H9 (cell line): ENCODE data around the gene IQCE. TPM values are rescaled to one million over a fixed set of nuclear protein-coding genes. Genes with fewer than 3 reads are reported as not detected.

Experiments used
- DNase-seq: peaks from one replicate; pipeline ENCODE4 v3.0.0-alpha.2; 2017
- H2AFZ ChIP-seq: one replicate; pipeline ENCODE4 v1.6.1; 2013; ENCODE audit warnings: mild to moderate bottlenecking, low read length, control low read depth, moderate library complexity
- H2AK5ac ChIP-seq: 2 replicates; pipeline ENCODE4 v1.6.1; 2013; ENCODE audit warnings: low read length, control low read depth, mixed read lengths; ENCODE audit not compliant: insufficient read length
- H2BK120ac ChIP-seq: one replicate; pipeline ENCODE4 v1.6.1; 2013; ENCODE audit warnings: low read depth, mild to moderate bottlenecking, low read length, control low read depth, inconsistent platforms; ENCODE audit not compliant: poor library complexity, severe bottlenecking
- H2BK12ac ChIP-seq: 2 replicates; pipeline ENCODE4 v1.6.1; 2013; ENCODE audit warnings: low read length, control low read depth, mixed read lengths, low read depth; ENCODE audit not compliant: insufficient read length
- H2BK15ac ChIP-seq: 2 replicates; pipeline ENCODE4 v1.6.1; 2013; ENCODE audit warnings: low read depth, low read length, control low read depth
- H2BK20ac ChIP-seq: one replicate; pipeline ENCODE4 v1.6.1; 2013; ENCODE audit warnings: low read depth, mild to moderate bottlenecking, low read length, control low read depth, inconsistent platforms; ENCODE audit not compliant: poor library complexity, severe bottlenecking
- H2BK5ac ChIP-seq: 2 replicates; pipeline ENCODE4 v1.6.1; 2013; ENCODE audit warnings: low read length, control low read depth, mixed read lengths; ENCODE audit not compliant: insufficient read length
- H3K14ac ChIP-seq: 2 replicates; pipeline ENCODE4 v1.6.1; 2013; ENCODE audit warnings: low read length, control low read depth; ENCODE audit not compliant: insufficient read depth
- H3K18ac ChIP-seq: 2 replicates; pipeline ENCODE4 v1.6.1; 2013; ENCODE audit warnings: low read depth, mild to moderate bottlenecking, mixed read lengths, low read length, control low read depth; ENCODE audit not compliant: insufficient read length
- H3K23ac ChIP-seq: 2 replicates; pipeline ENCODE4 v1.6.1; 2013; ENCODE audit warnings: low read length, control low read depth, mixed read lengths, low read depth; ENCODE audit not compliant: insufficient read length
- H3K23me2 ChIP-seq: 2 replicates; pipeline ENCODE4 v1.6.1; 2013; ENCODE audit warnings: low read depth, mild to moderate bottlenecking, mixed read lengths, low read length, control low read depth; ENCODE audit not compliant: insufficient read length, poor library complexity, severe bottlenecking
- H3K27ac ChIP-seq: 2 replicates; pipeline ENCODE4 v1.5.1; 2013; ENCODE audit warnings: low read length, control low read depth, mixed read lengths, low read depth; ENCODE audit not compliant: insufficient read length
- H3K27me3 ChIP-seq: 2 replicates; pipeline ENCODE4 v1.6.1; 2013; ENCODE audit warnings: low read length, control low read depth, inconsistent platforms; ENCODE audit not compliant: insufficient read depth
- H3K4ac ChIP-seq: 2 replicates; pipeline ENCODE4 v1.6.1; 2013; ENCODE audit warnings: low read depth, mild to moderate bottlenecking, control low read depth, inconsistent platforms, low read length, moderate library complexity
- H3K4me1 ChIP-seq: 2 replicates; pipeline ENCODE4 v1.6.1; 2013; ENCODE audit warnings: low read length, control low read depth, inconsistent platforms; ENCODE audit not compliant: insufficient read depth
- H3K4me2 ChIP-seq: 2 replicates; pipeline ENCODE4 v1.6.1; 2013; ENCODE audit warnings: low read length, control low read depth, mixed read lengths; ENCODE audit not compliant: insufficient read length, insufficient read depth
- H3K56ac ChIP-seq: 2 replicates; pipeline ENCODE4 v1.6.1; 2013; ENCODE audit warnings: low read depth, mild to moderate bottlenecking, mixed read lengths, low read length, control low read depth; ENCODE audit not compliant: insufficient read length
- H3K79me1 ChIP-seq: 2 replicates; pipeline ENCODE4 v1.6.1; 2013; ENCODE audit warnings: low read depth, mild to moderate bottlenecking, moderate library complexity, low read length, control low read depth, inconsistent platforms; ENCODE audit not compliant: insufficient read depth, poor library complexity, severe bottlenecking
- H3K79me2 ChIP-seq: 2 replicates; pipeline ENCODE4 v1.6.1; 2013; ENCODE audit warnings: low read length, control low read depth, inconsistent platforms; ENCODE audit not compliant: insufficient read depth
- H3K9ac ChIP-seq: 2 replicates; pipeline ENCODE4 v1.6.1; 2013; ENCODE audit warnings: low read length, control low read depth, mixed read lengths; ENCODE audit not compliant: insufficient read length; ENCODE audit errors: extremely low read depth
- H3K9me3 ChIP-seq: one replicate; pipeline ENCODE4 v1.6.1; 2013; ENCODE audit warnings: low read depth, low read length, inconsistent platforms; ENCODE audit not compliant: control insufficient read depth
- H3T11ph ChIP-seq: one replicate; pipeline ENCODE4 v1.6.1; 2013; ENCODE audit warnings: mild to moderate bottlenecking, low read length, control low read depth, inconsistent platforms
- H4K20me1 ChIP-seq: one replicate; pipeline ENCODE4 v1.6.1; 2013; ENCODE audit not compliant: control insufficient read depth, insufficient read length, insufficient read depth
- H4K5ac ChIP-seq: 2 replicates; pipeline ENCODE4 v1.6.1; 2013; ENCODE audit warnings: low read depth, mild to moderate bottlenecking, mixed read lengths, low read length, control low read depth; ENCODE audit not compliant: insufficient read length
- H4K8ac ChIP-seq: replicated peaks from 2 replicates; pipeline ENCODE4 v1.6.1; 2013; ENCODE audit warnings: low read length, control low read depth, mixed read lengths, low read depth; ENCODE audit not compliant: insufficient read length
- H4K91ac ChIP-seq: 2 replicates; pipeline ENCODE4 v1.6.1; 2013; ENCODE audit warnings: low read depth, mild to moderate bottlenecking, moderate library complexity, mixed read lengths, low read length, control low read depth; ENCODE audit not compliant: insufficient read length
- H3K27ac Mint-ChIP-seq, 3 experiments: 2 replicates in 2 of 3; 3 replicates in 1 of 3; pipeline ENCODE4 v1.8.0; 2020 to 2021; ENCODE audit warnings: mixed read lengths in 3 of 3, mild to moderate bottlenecking in 1 of 3, moderate library complexity in 1 of 3
- H3K27me3 Mint-ChIP-seq: 2 replicates; pipeline ENCODE4 v1.8.0; 2021; ENCODE audit warnings: low read depth, mild to moderate bottlenecking, moderate library complexity, mixed read lengths
- H3K36me3 Mint-ChIP-seq, 3 experiments: 2 replicates in 2 of 3; 3 replicates in 1 of 3; pipeline ENCODE4 v1.8.0; 2020 to 2021; ENCODE audit warnings: low read depth in 3 of 3, mixed read lengths in 3 of 3; ENCODE audit not compliant: insufficient read depth in 1 of 3
- H3K4me1 Mint-ChIP-seq, 2 experiments: 2 replicates each; pipeline ENCODE4 v1.8.0; 2020; ENCODE audit warnings: mixed read lengths in 2 of 2
- H3K4me3 Mint-ChIP-seq, 2 experiments: 2 replicates in 1 of 2; 3 replicates in 1 of 2; pipeline ENCODE4 v1.8.0; 2020 to 2021; ENCODE audit warnings: mild to moderate bottlenecking in 2 of 2, mixed read lengths in 2 of 2, moderate library complexity in 1 of 2
- H3K9me3 Mint-ChIP-seq, 2 experiments: 2 replicates in 1 of 2; 3 replicates in 1 of 2; pipeline ENCODE4 v1.8.0; 2020; ENCODE audit warnings: mild to moderate bottlenecking in 2 of 2, mixed read lengths in 2 of 2, moderate library complexity in 1 of 2
- CTCF ChIP-seq: fragments of 200-600 bp; sonication (generic); conservative IDR thresholded peaks from 3 replicates; pipeline ENCODE4 v1.8.0; 2021; ENCODE audit warnings: antibody characterized with exemption, mild to moderate bottlenecking
- WGBS: extraction: QIAGEN DNeasy Blood & Tissue Kit; methylation state at CpG from one replicate; pipeline ENCODE4 v1.1.7; 2013; ENCODE audit warnings: missing lambda C conversion rate, low lambda C conversion rate, mixed read lengths; ENCODE audit not compliant: insufficient read length; ENCODE audit errors: extremely low coverage; 5-methylcytosine and 5-hydroxymethylcytosine counted together
- total RNA-seq: library from RNA; stranded (reverse); gene quantifications from 2 replicates; pipeline ENCODE4 v1.2.1, GENCODE V29; 2021

The IQCE gene
- total RNA-seq, 1 experiment from 2014 or later: 7.0 TPM

- no peak overlapping the region for H3K23ac ChIP-seq
- H2AK5ac ChIP-seq: no peak overlapping the region
- H2BK5ac ChIP-seq: no peak overlapping the region
- H3K27me3 Mint-ChIP-seq: no peaks in the 10 kb centered on the region
- no peak overlapping the region for H4K5ac ChIP-seq
- H3K9me3 Mint-ChIP-seq: no peaks in the 10 kb centered on the region
- H2BK20ac ChIP-seq: no peak overlapping the region
- H3K18ac ChIP-seq: no peak overlapping the region
- no peaks in the 10 kb centered on the region for H3K9me3 ChIP-seq
- no peaks in the 10 kb centered on the region for H3K4me1 ChIP-seq
- no peak overlapping the region for H2BK120ac ChIP-seq
- H3K27ac Mint-ChIP-seq: no peak overlapping the region; a peak in 2 of 7 replicates
- no peak overlapping the region for H3K4me2 ChIP-seq
- peaks cover 7 to 9% of the 10 kb centered on the region in 2 experiments for H3K4me1 Mint-ChIP-seq
- no peaks in the 10 kb centered on the region for H3K27me3 ChIP-seq
- no peak for DNase-seq
- H3K36me3 Mint-ChIP-seq: peaks cover 4 to 8% (median 5%) of the 10 kb centered on the region in 3 experiments; a peak in 5 of 7 replicates
- no peak overlapping the region for H3K56ac ChIP-seq
- no CpG with 5 or more reads among the region's 35 CpGs for WGBS
- H4K20me1 ChIP-seq: peaks cover 2% of the 10 kb centered on the region
- H3K27ac ChIP-seq: no peak overlapping the region
- no peak overlapping the region for H4K91ac ChIP-seq
- H2AFZ ChIP-seq: no peak overlapping the region
- H3K79me2 ChIP-seq: no peaks in the 10 kb centered on the region
- H2BK12ac ChIP-seq: no peak overlapping the region
- H3K4ac ChIP-seq: no peak overlapping the region
- no peak overlapping the region for H3K4me3 Mint-ChIP-seq
- no peaks in the 10 kb centered on the region for H3K23me2 ChIP-seq
- H2BK15ac ChIP-seq: no peak overlapping the region
- no peaks in the 10 kb centered on the region for H3K79me1 ChIP-seq
- no peak overlapping the region for H3T11ph ChIP-seq
- no peak overlapping the region for H4K8ac ChIP-seq
- TF ChIP-seq CTCF: no peak
- H3K14ac ChIP-seq: no peak overlapping the region; the same call in 1 of the 2 replicates
- H3K9ac ChIP-seq: no peak overlapping the region
These were observed 44.5 kb downstream of the IQCE start for GRCh38 chr7:2603044-2603965.
